Neural progenitor cell (in vitro differentiated cells): ENCODE measurements around the gene USP25.

Source experiments
- EZH2 ChIP-seq: fragments of 200-600 bp; sonication (generic); IDR thresholded peaks from 2 replicates; pipeline ENCODE4 v1.6.1; 2017; ENCODE audit warnings: antibody characterized with exemption, mild to moderate bottlenecking, moderate library complexity
- EZH2phosphoT487 ChIP-seq: fragments of 200-600 bp; sonication (generic); IDR thresholded peaks from 2 replicates; pipeline ENCODE4 v1.6.1; 2017; ENCODE audit warnings: antibody characterized with exemption
- TF ChIP-seq, protein P1 (sequence below): fragments of 200-600 bp; sonication (generic); IDR thresholded peaks from 2 replicates; pipeline ENCODE4 v1.5.1; 2017; ENCODE audit warnings: antibody characterized with exemption, mild to moderate bottlenecking

DNA sequence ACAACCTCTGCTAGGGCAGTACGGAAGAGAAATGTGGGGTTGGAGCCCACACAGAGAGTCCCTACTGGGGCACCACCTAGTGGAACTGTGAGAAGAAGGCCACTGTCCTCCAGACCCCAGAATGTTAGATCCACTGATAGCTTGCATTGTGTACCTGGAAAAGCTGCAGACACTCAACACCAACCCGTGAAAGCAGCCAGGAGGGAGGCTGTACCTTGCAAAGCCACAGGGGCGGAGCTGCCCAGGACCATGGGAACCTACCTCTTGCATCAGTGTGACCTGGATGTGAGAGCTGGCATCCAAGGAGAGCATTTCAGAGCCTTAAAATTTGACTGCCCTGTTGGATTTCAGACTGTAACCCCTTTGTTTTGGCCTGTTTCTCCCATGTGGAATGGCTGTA lies 85.5 kb downstream of the USP25 start:
- TF ChIP-seq, protein P1, sequence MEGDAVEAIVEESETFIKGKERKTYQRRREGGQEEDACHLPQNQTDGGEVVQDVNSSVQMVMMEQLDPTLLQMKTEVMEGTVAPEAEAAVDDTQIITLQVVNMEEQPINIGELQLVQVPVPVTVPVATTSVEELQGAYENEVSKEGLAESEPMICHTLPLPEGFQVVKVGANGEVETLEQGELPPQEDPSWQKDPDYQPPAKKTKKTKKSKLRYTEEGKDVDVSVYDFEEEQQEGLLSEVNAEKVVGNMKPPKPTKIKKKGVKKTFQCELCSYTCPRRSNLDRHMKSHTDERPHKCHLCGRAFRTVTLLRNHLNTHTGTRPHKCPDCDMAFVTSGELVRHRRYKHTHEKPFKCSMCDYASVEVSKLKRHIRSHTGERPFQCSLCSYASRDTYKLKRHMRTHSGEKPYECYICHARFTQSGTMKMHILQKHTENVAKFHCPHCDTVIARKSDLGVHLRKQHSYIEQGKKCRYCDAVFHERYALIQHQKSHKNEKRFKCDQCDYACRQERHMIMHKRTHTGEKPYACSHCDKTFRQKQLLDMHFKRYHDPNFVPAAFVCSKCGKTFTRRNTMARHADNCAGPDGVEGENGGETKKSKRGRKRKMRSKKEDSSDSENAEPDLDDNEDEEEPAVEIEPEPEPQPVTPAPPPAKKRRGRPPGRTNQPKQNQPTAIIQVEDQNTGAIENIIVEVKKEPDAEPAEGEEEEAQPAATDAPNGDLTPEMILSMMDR: no peak
- TF ChIP-seq EZH2: no peak
- TF ChIP-seq EZH2phosphoT487: no peak
